Mucosa of gallbladder (tissue), 1 donor: ENCODE data around the gene RBM33. TPM values are rescaled to one million over a fixed set of nuclear protein-coding genes. Genes with fewer than 3 reads are reported as not detected.

ENCODE experiments used
- DNase-seq: peaks from one replicate; pipeline ENCODE4 v3.0.0-alpha.2; 2020; ENCODE audit warnings: low spot score
- total RNA-seq: library from RNA; stranded (reverse); gene quantifications from one replicate; pipeline ENCODE4 v1.2.1, GENCODE V29; 2021
- donor health status: DM: no; HTN: no; CAD: no.

Gene RBM33
- total RNA-seq, 1 donor from 2014 or later = 59.1 TPM

- DNase-seq = no peak
Observed at GRCh38 chr7:155621418-155621980, 23.0 kb upstream of the RBM33 start.

DNA sequence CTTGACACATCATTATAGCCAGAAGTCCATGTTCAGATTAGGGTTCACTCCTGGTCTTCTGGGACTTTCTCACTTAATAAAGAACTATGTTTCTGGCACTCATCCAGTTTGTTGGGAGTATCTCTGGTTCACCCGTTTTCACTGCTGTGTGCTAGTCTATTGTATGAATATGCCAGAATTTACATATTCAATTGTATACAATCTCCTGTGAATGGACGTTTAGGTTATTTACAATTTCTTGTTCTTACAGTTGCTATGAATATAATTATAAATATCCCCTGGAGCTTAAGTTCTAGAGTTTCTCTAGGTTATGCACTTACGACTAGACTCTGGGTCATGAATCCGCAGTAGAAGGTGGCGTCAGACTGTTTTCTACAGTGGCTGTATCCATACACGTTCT is 20.0 kb upstream of the RBM33 start:
- DNase-seq = no peak

DNA sequence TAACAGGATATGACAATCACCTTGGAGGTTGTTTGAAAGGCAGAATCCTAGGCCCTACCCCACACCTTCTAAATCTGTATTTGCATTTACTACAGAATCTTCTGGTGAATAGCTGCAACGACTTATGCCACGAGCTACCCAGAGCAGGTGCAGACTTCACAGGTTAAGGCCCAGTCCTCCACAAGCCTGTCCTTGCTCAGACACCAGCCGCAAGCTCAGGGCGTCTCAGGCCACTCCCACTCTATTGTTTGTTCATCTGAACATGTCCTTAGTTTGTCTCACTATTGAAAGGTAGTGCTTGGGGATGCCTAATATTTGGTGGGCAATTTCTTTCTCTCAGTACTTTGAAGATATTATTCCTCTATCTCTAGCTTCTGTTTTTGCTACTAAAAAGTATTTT is 18.9 kb upstream of the RBM33 start:
- DNase-seq = no peak

- no peak for DNase-seq
Observed at GRCh38 chr7:155629171-155629570, 15.3 kb upstream of the RBM33 start.

GRCh38 chr7:155631155-155631554 is 13.3 kb upstream of the RBM33 start:
- DNase-seq = no peak

GRCh38 chr7:155635817-155636216 is 8.6 kb upstream of the RBM33 start:
- no peak for DNase-seq

DNA sequence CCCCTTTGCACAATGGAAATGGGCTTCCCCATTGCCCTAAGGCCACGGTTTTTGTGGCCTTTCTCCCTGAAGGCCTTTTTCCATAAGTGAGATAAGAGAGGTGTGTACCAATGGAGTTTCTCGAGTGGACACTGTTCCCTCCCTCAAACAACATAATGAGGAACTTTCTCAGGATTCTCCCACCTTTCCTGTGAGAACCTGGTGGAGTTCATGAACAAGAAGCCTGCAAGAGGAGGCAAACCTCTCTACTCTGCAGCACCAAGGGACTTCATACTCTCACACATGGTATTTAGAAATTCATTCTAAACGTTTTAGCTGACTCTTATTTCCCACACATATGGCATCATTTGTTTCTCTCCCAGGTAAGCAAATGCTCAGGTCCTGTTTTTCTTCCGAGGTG is 7.3 kb upstream of the RBM33 start:
- no peak for DNase-seq

DNA sequence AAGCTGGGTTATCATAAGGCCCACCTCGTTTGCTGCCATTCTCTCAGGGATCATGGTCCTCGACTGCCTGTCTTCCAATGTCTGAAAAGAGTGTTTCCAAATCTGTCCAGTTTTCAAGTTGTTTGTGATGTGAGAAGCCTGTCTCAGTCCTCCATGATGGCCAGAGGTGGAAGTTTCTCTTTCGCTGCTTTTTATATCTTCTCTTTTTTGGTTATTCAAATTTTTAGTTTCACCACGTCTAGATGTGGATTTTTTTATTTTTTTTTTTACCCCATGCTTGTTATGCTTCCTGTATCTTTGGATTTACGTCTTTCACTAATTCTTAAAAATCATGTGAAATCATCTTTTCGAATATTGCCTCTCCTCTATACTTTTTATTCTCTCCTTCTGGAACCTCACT is 6.1 kb upstream of the RBM33 start:
- DNase-seq = no peak

DNA sequence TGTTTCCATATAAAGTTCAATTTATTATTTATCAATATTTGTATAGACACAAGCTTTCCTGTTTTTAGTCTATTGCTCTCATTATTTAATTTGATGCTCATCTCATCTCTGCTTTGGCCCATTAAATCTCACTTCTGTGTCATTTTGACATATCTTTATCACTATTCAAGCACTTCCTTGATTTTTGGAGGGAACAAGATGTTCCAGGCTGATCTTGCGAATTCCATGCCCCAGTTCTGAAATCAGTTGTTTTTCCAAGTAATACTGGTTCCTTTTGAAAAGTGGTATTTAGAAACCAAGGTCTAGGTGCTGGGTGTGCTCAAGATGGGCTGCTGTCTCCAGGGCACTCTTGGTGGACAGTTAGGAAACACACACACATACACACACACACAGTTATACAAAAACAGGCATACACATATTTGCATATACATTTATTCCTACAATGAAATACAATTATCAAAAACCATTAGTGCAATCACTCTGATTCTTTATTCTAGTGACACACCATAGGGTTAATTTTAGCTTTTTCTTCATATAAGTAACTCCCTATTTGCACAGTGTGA is 4.4 kb upstream of the RBM33 start:
- DNase-seq = no peak

DNA sequence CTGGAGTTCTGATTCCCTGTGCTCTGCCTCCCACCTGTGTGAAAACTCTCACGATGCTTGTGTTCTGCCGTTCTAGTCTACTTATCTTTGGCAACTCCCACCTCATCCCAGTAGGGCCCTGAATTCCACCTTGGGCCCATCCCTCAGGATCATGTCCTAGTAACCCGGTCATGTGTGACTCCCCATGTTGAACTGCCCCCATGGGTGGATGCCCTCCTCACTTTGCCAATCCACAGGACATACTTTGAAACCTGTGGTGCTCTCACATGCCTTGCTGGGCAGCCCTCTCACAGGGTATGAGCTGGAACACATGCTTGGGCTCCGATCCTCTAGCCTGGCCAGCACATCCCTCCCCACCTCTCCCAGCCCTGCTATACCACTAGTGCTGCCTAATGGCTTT is 3.8 kb upstream of the RBM33 start:
- DNase-seq = no peak

GRCh38 chr7:155643804-155644177 is 670 bp upstream of the RBM33 start:
- no peak for DNase-seq

GRCh38 chr7:155644971-155645509 is 579 bp downstream of the RBM33 start:
- DNase-seq = no peak

GRCh38 chr7:155645662-155646061 is 1.2 kb downstream of the RBM33 start:
- no peak for DNase-seq

- DNase-seq = no peak
Observed at GRCh38 chr7:155646669-155647068, 2.2 kb downstream of the RBM33 start.

DNA sequence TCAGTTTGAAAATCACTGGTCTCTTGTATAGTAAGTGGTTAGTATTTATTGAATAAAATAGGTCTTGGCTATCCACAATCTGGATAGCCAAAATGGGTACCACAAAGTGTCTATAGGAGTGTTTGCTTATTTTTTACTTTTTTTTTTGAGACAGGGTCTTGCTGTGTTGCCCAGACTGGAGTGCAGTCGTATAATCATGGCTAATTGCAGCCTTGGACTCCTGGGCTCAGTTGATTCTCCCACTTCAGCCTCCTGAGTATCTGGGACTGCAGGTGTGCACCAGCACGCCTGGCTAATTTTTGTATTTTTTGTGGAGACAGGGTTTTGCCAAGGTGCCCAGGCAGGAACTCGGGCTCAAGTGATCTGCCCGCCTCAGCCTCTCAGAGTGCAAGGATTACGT is 2.8 kb downstream of the RBM33 start:
- DNase-seq = no peak

- no peak for DNase-seq
Observed at GRCh38 chr7:155647734-155648133, 3.3 kb downstream of the RBM33 start.

GRCh38 chr7:155648752-155649339 is 4.4 kb downstream of the RBM33 start:
- no peak for DNase-seq

GRCh38 chr7:155649588-155649987 is 5.1 kb downstream of the RBM33 start:
- no peak for DNase-seq

DNA sequence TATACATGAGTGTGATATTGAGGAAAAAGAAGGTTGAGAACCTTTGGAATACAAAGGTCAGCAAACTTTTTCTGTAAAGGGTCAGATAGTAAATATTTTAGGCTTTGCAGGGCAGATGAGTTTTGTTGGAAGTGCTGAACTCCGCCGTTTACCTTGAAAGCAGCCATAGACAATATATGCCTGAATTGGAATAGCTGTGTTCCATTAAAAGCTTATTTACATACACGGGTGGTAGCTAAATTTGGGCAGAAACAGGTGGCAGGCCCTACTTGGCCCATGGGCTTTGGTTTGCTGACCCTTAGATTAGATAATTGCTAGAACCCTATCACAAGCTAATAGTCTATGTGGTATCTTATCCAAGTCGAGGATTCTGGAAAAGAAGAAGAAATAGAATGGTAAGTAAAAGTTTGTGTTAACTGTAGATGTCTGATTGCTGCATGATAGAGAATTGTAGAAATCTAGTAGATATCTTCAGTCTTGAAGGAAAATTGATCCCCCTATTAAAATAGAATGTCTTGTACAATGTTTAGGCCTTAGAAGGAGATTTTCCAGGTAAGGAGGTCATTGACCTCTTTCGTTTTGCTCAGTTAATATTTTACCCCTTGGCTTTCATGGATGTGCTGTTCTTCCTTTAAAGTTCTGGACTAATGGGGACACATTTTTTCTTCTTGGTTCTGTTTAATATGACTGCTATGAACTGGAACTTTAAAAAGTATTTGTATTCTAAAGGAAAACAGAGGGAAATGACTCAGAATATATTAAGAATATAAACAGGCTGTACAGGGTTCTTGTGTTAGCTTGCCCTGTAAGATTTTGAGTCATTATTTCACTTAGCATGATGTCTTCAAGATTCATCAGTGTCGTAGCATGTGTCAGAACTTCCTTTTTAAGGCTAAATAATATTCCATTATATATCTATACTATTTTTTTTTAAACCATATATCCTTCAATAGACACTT is 8.0 kb downstream of the RBM33 start:
- DNase-seq = no peak

DNA sequence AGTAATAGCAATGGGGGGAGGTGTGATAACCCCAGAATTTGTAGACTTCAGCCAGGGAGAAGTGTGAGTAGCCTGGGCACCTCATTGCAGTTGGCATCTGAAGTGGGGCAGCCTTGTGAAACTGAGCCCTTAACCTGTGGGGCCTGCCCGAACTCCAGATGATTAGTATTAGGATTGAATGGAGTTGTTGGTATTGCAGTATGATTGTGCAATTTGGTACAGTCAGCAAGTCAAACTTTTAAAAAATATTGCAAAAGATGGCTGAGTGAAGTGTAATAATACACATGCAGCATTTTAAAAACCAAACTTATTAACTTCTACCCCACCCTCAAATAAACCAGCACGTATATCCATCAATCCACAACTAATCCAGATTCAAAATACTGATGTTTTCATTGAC is 9.3 kb downstream of the RBM33 start:
- no peak for DNase-seq

GRCh38 chr7:155656891-155657290 is 12.4 kb downstream of the RBM33 start:
- DNase-seq = no peak

DNA sequence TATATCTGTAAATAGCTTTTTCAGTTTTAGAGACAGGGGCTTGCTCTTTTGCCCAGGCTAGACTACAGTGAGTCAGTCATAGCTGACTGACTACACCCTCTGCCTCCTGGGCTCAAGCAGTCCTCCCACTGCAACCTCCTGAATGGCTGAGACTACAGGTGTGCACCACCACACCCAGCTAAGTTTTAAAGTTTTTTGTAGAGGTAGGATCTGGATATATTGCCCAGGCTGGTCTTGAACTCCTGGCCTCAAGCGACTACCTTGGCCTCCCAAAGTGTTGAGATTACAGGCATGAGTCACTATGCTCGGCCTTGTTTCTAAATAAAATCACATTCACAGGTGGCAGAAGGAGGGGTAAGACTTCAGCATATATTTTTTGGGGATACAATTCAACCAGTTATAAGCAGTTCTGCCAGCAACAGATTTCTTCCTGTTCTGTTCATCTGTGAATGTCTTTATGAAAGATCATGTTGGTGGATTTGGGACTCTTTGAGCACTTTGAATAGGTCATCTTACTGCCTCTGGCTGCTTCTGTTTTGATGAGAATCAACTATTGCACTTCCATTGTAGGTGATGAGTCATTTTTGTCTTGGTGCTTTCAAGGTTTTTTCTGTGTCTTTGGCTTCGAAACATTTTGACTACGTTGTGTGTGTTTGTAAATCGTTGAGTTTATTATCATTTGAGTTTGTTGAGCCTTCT is 15.7 kb downstream of the RBM33 start:
- DNase-seq = no peak
